Dendritic cell treated with granulocyte-macrophage colony-stimulating factor and Interleukin-4, amounts not matched to agents 40 ng/mL and 50 ng/mL, for 4 days (primary cell): Measurements from ENCODE around the gene AFAP1L1.

Experiments
- H3K27ac Mint-ChIP-seq: one replicate; pipeline ENCODE4 v1.8.0; 2022; ENCODE audit warnings: mild to moderate bottlenecking, mixed read lengths
- H3K27me3 Mint-ChIP-seq: one replicate; pipeline ENCODE4 v1.8.0; 2022; ENCODE audit warnings: mild to moderate bottlenecking, mixed read lengths
- H3K36me3 Mint-ChIP-seq: one replicate; pipeline ENCODE4 v1.8.0; 2022; ENCODE audit warnings: low read depth, mixed read lengths
- H3K4me1 Mint-ChIP-seq: one replicate; pipeline ENCODE4 v1.8.0; 2022; ENCODE audit warnings: low read depth, mixed read lengths
- H3K4me3 Mint-ChIP-seq: one replicate; pipeline ENCODE4 v1.8.0; 2022; ENCODE audit warnings: mild to moderate bottlenecking, moderate library complexity, mixed read lengths
- H3K9me3 Mint-ChIP-seq: one replicate; pipeline ENCODE4 v1.8.0; 2022; ENCODE audit warnings: mixed read lengths
- intact Hi-C: fragments of 100-400 bp; cut with micrococcal nuclease; formaldehyde crosslinking; loops from one replicate; pipeline ENCODE4 v1.15.0; 2022

Gene AFAP1L1

GRCh38 chr5:149247726-149248125 is 23.9 kb upstream of the AFAP1L1 start:
- Mint-ChIP-seq H3K4me1 (no peaks in the 10 kb centered on the region), H3K27me3 (peaks cover 5% of the 10 kb centered on the region)
- intact Hi-C loops, result no loop called here

GRCh38 chr5:149251546-149251945 is 20.1 kb upstream of the AFAP1L1 start:
- no peaks in the 10 kb centered on the region for H3K4me1 Mint-ChIP-seq
- H3K27me3 Mint-ChIP-seq, result peaks cover 12% of the 10 kb centered on the region
- H3K36me3 Mint-ChIP-seq, result no peaks in the 10 kb centered on the region
- no peak overlapping the region for H3K4me3 Mint-ChIP-seq
- H3K27ac Mint-ChIP-seq, result no peak overlapping the region
- H3K9me3 Mint-ChIP-seq, result no peaks in the 10 kb centered on the region
- intact Hi-C loops, result no loop called here

More at GRCh38 chr5:149247726-149248125, 23.9 kb upstream of the AFAP1L1 start:
- H3K4me3 Mint-ChIP-seq, result no peak overlapping the region
- H3K27ac Mint-ChIP-seq, result no peak overlapping the region
- no peaks in the 10 kb centered on the region for H3K9me3 Mint-ChIP-seq
- no peaks in the 10 kb centered on the region for H3K36me3 Mint-ChIP-seq

DNA sequence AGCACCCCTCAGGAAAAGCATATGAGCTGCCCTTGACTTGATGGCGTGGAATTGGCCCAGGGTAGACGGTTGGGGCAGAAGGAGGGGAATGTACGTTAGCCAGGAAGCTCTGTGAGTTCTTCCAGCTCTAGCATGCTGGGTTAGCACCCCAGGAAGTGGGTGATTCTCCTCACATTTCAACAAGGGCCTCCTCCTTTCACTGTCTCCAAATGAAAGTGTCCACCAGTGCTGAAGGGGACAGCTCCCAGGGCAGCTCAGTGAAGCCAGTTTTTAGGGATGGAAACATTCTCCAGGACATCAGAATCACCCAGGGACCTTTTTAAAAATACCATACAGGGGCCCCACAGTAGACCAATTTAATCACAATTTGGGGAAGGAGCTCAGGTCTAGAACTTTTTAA is 17.2 kb upstream of the AFAP1L1 start:
- Mint-ChIP-seq H3K27me3 (peaks cover 13% of the 10 kb centered on the region), H3K27ac (no peak overlapping the region), H3K4me1 (no peaks in the 10 kb centered on the region), H3K4me3 (no peak overlapping the region), H3K9me3 (no peaks in the 10 kb centered on the region), H3K36me3 (no peaks in the 10 kb centered on the region)
- intact Hi-C loops, result no loop called here

GRCh38 chr5:149256451-149256850 is 15.2 kb upstream of the AFAP1L1 start:
- H3K27ac Mint-ChIP-seq, result no peak overlapping the region
- no peaks in the 10 kb centered on the region for H3K36me3 Mint-ChIP-seq
- H3K4me1 Mint-ChIP-seq, result peaks cover 5% of the 10 kb centered on the region
- no peaks in the 10 kb centered on the region for H3K9me3 Mint-ChIP-seq
- intact Hi-C loops, result no loop called here
- peaks cover 12% of the 10 kb centered on the region for H3K27me3 Mint-ChIP-seq
- no peak overlapping the region for H3K4me3 Mint-ChIP-seq

GRCh38 chr5:149257131-149257530 is 14.5 kb upstream of the AFAP1L1 start:
- H3K9me3 Mint-ChIP-seq, result no peaks in the 10 kb centered on the region
- no peak overlapping the region for H3K4me3 Mint-ChIP-seq
- H3K27me3 Mint-ChIP-seq, result peaks cover 12% of the 10 kb centered on the region
- H3K27ac Mint-ChIP-seq, result no peak overlapping the region
- H3K36me3 Mint-ChIP-seq, result no peaks in the 10 kb centered on the region
- peaks cover 10% of the 10 kb centered on the region for H3K4me1 Mint-ChIP-seq
- intact Hi-C loops, result no loop called here

DNA sequence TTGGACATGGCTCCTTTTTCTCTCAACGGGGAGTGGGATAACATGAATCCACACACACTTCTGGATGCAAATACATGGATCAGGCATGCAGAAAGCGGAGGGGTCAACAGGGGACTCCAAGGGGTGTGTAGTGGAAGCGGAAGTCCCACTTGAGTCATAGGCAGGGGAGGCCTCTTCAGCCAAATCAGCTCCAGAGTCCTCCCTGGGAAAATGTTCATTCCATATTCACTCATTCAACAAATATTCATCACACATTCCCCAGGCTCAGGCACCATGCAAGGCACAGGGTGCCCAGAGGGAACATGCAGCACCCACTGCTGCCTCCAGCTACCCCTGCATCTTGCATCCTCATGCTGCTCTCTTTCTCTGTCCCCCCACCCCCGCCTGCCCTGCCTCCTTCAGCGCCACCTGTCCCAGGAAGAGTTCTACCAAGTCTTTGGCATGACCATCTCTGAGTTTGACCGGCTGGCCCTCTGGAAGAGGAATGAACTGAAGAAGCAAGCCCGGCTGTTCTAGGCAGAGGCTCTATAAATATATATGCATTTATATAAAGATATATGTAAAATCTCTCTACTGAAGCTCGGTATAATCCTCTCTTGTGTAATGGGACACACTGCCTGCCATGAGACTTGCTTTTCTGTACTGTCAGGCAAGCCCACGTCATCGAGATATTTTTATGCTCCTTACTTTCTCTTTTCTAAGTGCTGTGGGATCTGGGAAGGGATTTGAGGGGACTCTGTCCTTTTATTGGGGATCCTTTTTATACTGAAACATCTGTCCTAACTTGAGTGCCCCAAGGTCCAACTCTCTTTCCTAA is 13.6 kb upstream of the AFAP1L1 start:
- Mint-ChIP-seq H3K27me3 (peaks cover 12% of the 10 kb centered on the region), H3K4me1 (peaks cover 10% of the 10 kb centered on the region), H3K27ac (no peak overlapping the region), H3K4me3 (no peak overlapping the region), H3K9me3 (no peaks in the 10 kb centered on the region), H3K36me3 (no peaks in the 10 kb centered on the region)
- intact Hi-C loops, result no loop called here

DNA sequence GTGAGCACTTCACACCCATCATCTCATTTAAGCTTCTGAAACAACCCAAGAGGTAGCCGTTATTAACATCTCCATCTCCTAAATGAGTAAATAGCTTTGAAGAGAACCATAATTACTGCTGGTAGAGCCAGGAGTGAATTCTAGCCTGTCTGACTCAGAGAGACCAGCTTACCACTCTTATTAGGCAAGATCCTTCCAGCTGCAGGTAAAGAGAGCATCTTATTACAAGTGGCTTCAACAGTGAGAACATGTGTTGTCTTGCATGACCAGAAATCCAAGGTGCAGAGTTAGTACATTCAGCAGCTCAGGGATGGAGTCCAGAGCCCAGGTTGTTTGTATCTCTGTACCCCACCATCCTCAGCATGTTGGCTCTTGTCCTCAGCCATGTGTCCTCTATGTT is 10.9 kb upstream of the AFAP1L1 start:
- intact Hi-C loops, result no loop called here
- peaks cover 3% of the 10 kb centered on the region for H3K27me3 Mint-ChIP-seq

DNA sequence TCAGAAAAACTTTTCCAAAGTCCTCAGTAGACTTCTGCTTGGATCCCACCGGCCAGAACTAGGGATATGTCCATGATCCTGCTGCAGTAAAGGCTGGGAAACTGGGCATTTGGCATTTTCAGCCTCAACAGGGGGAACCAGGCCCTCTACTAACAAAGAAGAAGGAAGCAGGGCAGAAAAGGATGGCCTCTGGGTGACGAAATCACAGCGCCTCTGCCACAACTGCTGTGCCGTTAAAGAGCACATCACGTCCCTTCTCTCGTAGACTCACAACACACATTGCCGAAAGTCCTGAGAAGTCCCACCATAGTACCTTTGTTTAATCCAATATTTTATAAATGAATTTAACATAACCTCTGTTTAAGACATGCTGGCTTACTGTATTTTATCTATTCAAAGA is 10.4 kb upstream of the AFAP1L1 start:
- Mint-ChIP-seq H3K36me3 (no peaks in the 10 kb centered on the region), H3K9me3 (no peaks in the 10 kb centered on the region), H3K27ac (no peak overlapping the region), H3K4me1 (peaks cover 10% of the 10 kb centered on the region), H3K4me3 (no peak overlapping the region), H3K27me3 (peaks cover 2% of the 10 kb centered on the region)
- intact Hi-C loops, result no loop called here

More for the DNA sequence above, 10.9 kb upstream of the AFAP1L1 start:
- peaks cover 10% of the 10 kb centered on the region for H3K4me1 Mint-ChIP-seq
- no peak overlapping the region for H3K27ac Mint-ChIP-seq
- H3K36me3 Mint-ChIP-seq, result no peaks in the 10 kb centered on the region
- no peak overlapping the region for H3K4me3 Mint-ChIP-seq
- H3K9me3 Mint-ChIP-seq, result no peaks in the 10 kb centered on the region

DNA sequence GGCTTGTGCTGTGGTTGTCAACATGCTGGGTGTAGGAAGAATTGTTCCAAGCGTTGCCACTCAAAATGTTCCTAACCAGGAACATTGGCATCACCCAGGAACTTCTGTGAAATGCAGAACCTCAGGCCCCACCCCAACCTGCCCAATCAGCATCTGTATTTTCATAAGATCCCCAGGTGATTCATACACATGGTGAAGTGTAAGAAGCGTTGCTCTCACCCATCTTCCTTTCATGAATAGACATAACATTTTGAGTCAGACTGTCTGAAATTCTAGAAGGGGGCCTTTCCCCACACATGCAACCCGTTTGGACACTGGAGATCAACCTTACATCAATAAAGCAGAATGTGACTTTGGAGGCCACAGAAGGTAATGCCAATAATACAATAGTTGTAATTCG is 9.3 kb upstream of the AFAP1L1 start:
- peaks cover 2% of the 10 kb centered on the region for H3K27me3 Mint-ChIP-seq
- H3K27ac Mint-ChIP-seq, result no peak overlapping the region
- peaks cover 10% of the 10 kb centered on the region for H3K4me1 Mint-ChIP-seq
- H3K36me3 Mint-ChIP-seq, result no peaks in the 10 kb centered on the region
- H3K4me3 Mint-ChIP-seq, result no peak overlapping the region
- intact Hi-C loops, result no loop called here
- H3K9me3 Mint-ChIP-seq, result no peaks in the 10 kb centered on the region

DNA sequence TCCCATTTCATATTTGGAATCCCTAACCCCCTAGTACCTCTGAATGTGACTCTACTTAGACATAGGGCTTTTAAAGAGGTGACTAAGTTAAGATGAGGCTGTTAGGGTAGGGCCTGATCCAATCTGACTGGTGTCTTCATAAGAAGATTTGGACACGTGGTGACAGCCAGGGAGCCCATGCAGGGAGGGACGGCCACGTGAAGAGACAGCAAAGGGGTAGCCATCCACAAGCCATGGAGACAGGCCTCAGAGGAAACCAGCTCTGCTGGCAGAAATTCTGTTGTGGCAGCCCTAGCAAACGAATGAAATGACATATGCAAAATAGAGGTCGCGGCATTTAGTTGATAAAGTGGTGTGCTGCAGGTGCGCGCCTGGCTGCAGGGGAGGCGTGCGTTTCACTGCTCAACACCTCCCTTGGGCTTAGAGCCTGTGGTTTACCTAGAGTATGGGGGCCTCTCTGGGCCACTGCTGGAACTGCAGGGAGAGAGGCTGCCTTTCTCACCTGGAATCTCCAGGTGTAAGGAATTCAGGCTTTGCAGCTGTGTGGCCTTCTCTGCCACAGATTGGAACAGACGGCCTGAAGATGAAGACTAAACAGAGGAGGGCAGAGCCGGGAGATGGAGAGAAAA is 7.1 kb upstream of the AFAP1L1 start:
- H3K27ac Mint-ChIP-seq, result no peak overlapping the region
- peaks cover 5% of the 10 kb centered on the region for H3K36me3 Mint-ChIP-seq
- no peak overlapping the region for H3K4me3 Mint-ChIP-seq
- H3K4me1 Mint-ChIP-seq, result peaks cover 10% of the 10 kb centered on the region
- H3K9me3 Mint-ChIP-seq, result peaks cover 18% of the 10 kb centered on the region
- H3K27me3 Mint-ChIP-seq, result peaks cover 9% of the 10 kb centered on the region
- intact Hi-C loops, result loop anchor here (5.0 kb wide), 1 partner anchor 817 kb away; no protein-coding TSS in a partner anchor

DNA sequence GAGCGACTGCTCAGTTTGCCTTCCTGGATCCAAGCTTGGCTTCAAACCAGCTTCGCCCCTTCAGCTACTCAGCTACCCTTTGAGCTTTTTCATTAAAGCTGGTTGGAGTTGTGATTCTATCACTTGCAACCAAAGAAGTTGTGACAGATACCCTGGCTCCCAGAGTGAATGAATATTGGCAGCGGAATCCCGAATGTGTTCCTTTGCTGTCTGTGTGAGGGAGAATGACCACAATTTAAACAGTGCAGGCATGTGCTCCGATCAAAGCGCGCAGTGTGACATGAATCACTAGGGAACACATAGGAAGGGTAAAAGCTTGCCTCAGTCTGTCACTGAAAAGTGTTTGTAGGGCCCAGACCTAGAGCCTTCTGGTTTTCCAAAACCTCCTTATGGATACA is 6.6 kb upstream of the AFAP1L1 start:
- peaks cover 18% of the 10 kb centered on the region for H3K9me3 Mint-ChIP-seq
- H3K27ac Mint-ChIP-seq, result no peak overlapping the region
- H3K4me1 Mint-ChIP-seq, result peaks cover 10% of the 10 kb centered on the region
- peaks cover 9% of the 10 kb centered on the region for H3K27me3 Mint-ChIP-seq
- H3K36me3 Mint-ChIP-seq, result peaks cover 5% of the 10 kb centered on the region
- intact Hi-C loops, result loop anchor here (5.0 kb wide), 1 partner anchor 818 kb away; no protein-coding TSS in a partner anchor
- H3K4me3 Mint-ChIP-seq, result no peak overlapping the region

DNA sequence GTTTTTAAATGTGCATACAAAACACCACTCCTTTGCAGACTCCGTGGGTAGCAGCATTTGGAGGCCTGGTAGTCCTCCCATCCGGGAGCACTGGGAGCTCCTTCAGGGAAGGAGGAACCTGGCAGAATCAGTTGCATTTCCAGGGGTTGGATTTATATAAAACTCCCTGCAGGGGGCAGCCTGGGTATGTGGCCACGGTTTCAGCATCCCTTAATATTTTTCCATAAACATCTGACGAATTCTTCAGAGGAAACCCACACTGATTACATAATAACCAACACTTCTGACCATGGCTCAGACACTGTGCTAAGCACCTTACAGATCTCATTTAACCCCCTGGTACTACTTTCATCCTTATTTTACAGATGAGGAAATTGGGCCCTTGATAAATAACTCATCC is 6.1 kb upstream of the AFAP1L1 start:
- intact Hi-C loops, result loop anchor here (5.0 kb wide), 1 partner anchor 818 kb away; no protein-coding TSS in a partner anchor
- Mint-ChIP-seq H3K27me3 (peaks cover 14% of the 10 kb centered on the region), H3K27ac (no peak overlapping the region), H3K4me3 (no peak overlapping the region), H3K4me1 (peaks cover 10% of the 10 kb centered on the region), H3K9me3 (peaks cover 18% of the 10 kb centered on the region), H3K36me3 (peaks cover 5% of the 10 kb centered on the region)

GRCh38 chr5:149267241-149267973 is 4.3 kb upstream of the AFAP1L1 start:
- intact Hi-C loops, result loop anchor here (5.0 kb wide), 1 partner anchor 820 kb away; no protein-coding TSS in a partner anchor
- H3K4me3 Mint-ChIP-seq, result no peak overlapping the region
- H3K36me3 Mint-ChIP-seq, result peaks cover 5% of the 10 kb centered on the region
- H3K4me1 Mint-ChIP-seq, result peaks cover 14% of the 10 kb centered on the region
- H3K9me3 Mint-ChIP-seq, result peaks cover 18% of the 10 kb centered on the region
- H3K27ac Mint-ChIP-seq, result no peak overlapping the region
- peaks cover 29% of the 10 kb centered on the region for H3K27me3 Mint-ChIP-seq
